CD4-positive, alpha-beta memory T cell (primary cell): ENCODE data around the gene USP17L12. TPM values are rescaled to one million over a fixed set of nuclear protein-coding genes. Genes with fewer than 3 reads are reported as not detected.
"Not testable (repeated sequence)": the region's sequence is repeated elsewhere in the genome, so short reads cannot be mapped to it uniquely, and the experiment has no call there.

Experiments used
- CTCF ChIA-PET: fragments of 350-600 bp; sonication (Branson Sonifier 250); formaldehyde crosslinking; loops from one replicate; lab custom pipeline; 2021; ENCODE audit warnings: inconsistent platforms; ENCODE audit not compliant: partially characterized antibody; lab: Charles Lee
- POLR2A ChIA-PET: fragments of 350-600 bp; sonication (Branson Sonifier 250); formaldehyde crosslinking; loops from one replicate; lab custom pipeline; 2021; ENCODE audit not compliant: partially characterized antibody; lab: Charles Lee
- DNase-seq, 5 donors: peaks; one replicate each; pipeline versions ENCODE4 v3.0.0 to v3.0.0-alpha.2; 2020 to 2022; ENCODE audit warnings: mixed read lengths in 1 of 5
- H3K27ac ChIP-seq: one replicate; pipeline ENCODE4 v1.7.0; 2013; ENCODE audit warnings: low read depth, low read length
- H3K27me3 ChIP-seq: 2 replicates; pipeline ENCODE4 v1.7.0; 2013; ENCODE audit warnings: mild to moderate bottlenecking, low read length, moderate library complexity; ENCODE audit not compliant: insufficient read depth
- H3K36me3 ChIP-seq: 2 replicates; pipeline ENCODE4 v1.7.0; 2013; ENCODE audit warnings: mild to moderate bottlenecking, low read length, moderate library complexity; ENCODE audit not compliant: insufficient read depth
- H3K4me1 ChIP-seq: 2 replicates; pipeline ENCODE4 v1.7.0; 2013; ENCODE audit warnings: mild to moderate bottlenecking, low read length, moderate library complexity; ENCODE audit not compliant: insufficient read depth
- H3K4me3 ChIP-seq, 2 donors: one replicate each; pipeline ENCODE4 v1.7.0; 2013; ENCODE audit warnings: low read length in 2 of 2, mild to moderate bottlenecking in 1 of 2
- H3K9me3 ChIP-seq, 2 donors: one replicate each; pipeline ENCODE4 v1.7.0; 2013; ENCODE audit warnings: low read length in 2 of 2, control low read depth in 1 of 2; ENCODE audit not compliant: control insufficient read depth in 1 of 2
- H3K27ac Mint-ChIP-seq, 7 donors: one replicate each; pipeline ENCODE4 v1.8.0; 2020 to 2021; ENCODE audit warnings: mixed read lengths in 7 of 7, mild to moderate bottlenecking in 6 of 7, inconsistent platforms in 3 of 7, moderate library complexity in 3 of 7
- H3K27me3 Mint-ChIP-seq, 2 donors: one replicate each; pipeline ENCODE4 v1.8.0; 2020 to 2021; ENCODE audit warnings: mixed read lengths in 2 of 2
- H3K36me3 Mint-ChIP-seq, 2 donors: one replicate each; pipeline ENCODE4 v1.8.0; 2020 to 2021; ENCODE audit warnings: mixed read lengths in 2 of 2, inconsistent platforms in 1 of 2, mild to moderate bottlenecking in 1 of 2
- H3K4me1 Mint-ChIP-seq, 4 donors: one replicate each; pipeline ENCODE4 v1.8.0; 2020 to 2021; ENCODE audit warnings: mixed read lengths in 4 of 4, mild to moderate bottlenecking in 1 of 4
- H3K4me3 Mint-ChIP-seq, 8 donors: one replicate each; pipeline ENCODE4 v1.8.0; 2020 to 2021; ENCODE audit warnings: mixed read lengths in 8 of 8, mild to moderate bottlenecking in 7 of 8, moderate library complexity in 6 of 8, inconsistent platforms in 3 of 8
- H3K9me3 Mint-ChIP-seq, 8 donors: one replicate each; pipeline ENCODE4 v1.8.0; 2020 to 2021; ENCODE audit warnings: mixed read lengths in 8 of 8, mild to moderate bottlenecking in 5 of 8, inconsistent platforms in 3 of 8, moderate library complexity in 1 of 8
- intact Hi-C: fragments of 100-400 bp; cut with micrococcal nuclease; formaldehyde crosslinking; loops from one replicate; pipeline ENCODE4 v1.15.1; 2023
- polyA plus RNA-seq, 2 donors: library from polyadenylated mRNA; unstranded; fragments of 300-500 nt; fragmentation: Illumina TruSeq; gene quantifications; one replicate each; pipeline ENCODE4 v1.2.3, GENCODE V29; 2021
- total RNA-seq, 2 experiments: library from RNA; stranded (reverse); gene quantifications; one replicate each; pipeline ENCODE4 v1.2.3, GENCODE V29; 2021

Gene USP17L12, protein sequence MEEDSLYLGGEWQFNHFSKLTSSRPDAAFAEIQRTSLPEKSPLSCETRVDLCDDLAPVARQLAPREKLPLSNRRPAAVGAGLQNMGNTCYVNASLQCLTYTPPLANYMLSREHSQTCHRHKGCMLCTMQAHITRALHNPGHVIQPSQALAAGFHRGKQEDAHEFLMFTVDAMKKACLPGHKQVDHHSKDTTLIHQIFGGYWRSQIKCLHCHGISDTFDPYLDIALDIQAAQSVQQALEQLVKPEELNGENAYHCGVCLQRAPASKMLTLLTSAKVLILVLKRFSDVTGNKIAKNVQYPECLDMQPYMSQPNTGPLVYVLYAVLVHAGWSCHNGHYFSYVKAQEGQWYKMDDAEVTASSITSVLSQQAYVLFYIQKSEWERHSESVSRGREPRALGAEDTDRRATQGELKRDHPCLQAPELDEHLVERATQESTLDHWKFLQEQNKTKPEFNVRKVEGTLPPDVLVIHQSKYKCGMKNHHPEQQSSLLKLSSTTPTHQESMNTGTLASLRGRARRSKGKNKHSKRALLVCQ
- total RNA-seq (not detected), polyA plus RNA-seq (not detected)

DNA sequence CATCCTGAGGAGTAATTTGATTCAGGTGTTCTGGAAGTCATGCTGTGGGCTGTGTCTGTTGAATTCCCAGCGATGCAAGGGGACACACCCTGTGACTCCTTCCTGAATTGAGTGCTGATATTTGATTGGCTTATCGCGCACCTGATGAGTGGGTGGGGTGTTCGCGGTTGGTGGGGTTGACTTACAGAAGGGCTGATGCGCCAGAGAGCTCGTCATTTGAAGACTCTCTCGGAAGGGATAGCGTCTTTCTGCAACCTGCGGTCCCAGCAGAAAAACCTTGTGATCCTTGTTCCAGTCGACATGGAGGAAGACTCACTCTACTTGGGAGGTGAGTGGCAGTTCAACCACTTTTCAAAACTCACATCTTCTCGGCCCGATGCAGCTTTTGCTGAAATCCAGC lies at the start of gene USP17L12:
Gene USP17L12, plus strand, starts transcription at position 301 of the 400 bp plus-strand sequence. Its CDS starts 0 bp downstream, at position 301.
- H3K36me3 Mint-ChIP-seq, H3K36me3 ChIP-seq, POLR2A ChIA-PET, H3K4me3 ChIP-seq, H3K4me1 ChIP-seq, H3K4me3 Mint-ChIP-seq, H3K27ac ChIP-seq, CTCF ChIA-PET, H3K27me3 ChIP-seq, H3K4me1 Mint-ChIP-seq, intact Hi-C loops, H3K9me3 Mint-ChIP-seq, H3K27me3 Mint-ChIP-seq, H3K9me3 ChIP-seq, H3K27ac Mint-ChIP-seq, DNase-seq: not testable (repeated sequence)

DNA sequence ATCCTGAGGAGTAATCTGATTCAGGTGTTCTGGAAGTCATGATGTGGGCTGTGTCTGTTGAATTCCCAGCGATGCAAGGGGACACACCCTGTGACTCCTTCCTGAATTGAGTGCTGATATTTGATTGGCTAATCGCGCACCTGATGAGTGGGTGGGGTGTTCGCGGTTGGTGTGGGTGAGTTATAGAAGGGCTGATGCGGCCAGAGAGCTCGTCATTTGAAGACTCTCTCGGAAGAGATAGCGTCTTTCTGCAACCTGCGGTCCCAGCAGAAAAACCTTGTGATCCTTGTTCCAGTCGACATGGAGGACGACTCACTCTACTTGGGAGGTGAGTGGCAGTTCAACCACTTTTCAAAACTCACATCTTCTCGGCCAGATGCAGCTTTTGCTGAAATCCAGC lies 9.6 kb upstream of the USP17L12 start, which contains the start of gene USP17L10:
Gene USP17L10, plus strand, starts transcription at position 301 of the 400 bp plus-strand sequence. Its CDS starts 0 bp downstream, at position 301.
- H3K27ac ChIP-seq, H3K4me1 ChIP-seq, H3K4me1 Mint-ChIP-seq, H3K9me3 Mint-ChIP-seq, CTCF ChIA-PET, H3K36me3 Mint-ChIP-seq, H3K27ac Mint-ChIP-seq, DNase-seq, intact Hi-C loops, H3K27me3 ChIP-seq, H3K9me3 ChIP-seq, H3K4me3 Mint-ChIP-seq, H3K36me3 ChIP-seq, POLR2A ChIA-PET, H3K27me3 Mint-ChIP-seq, H3K4me3 ChIP-seq: not testable (repeated sequence)

- intact Hi-C loops, H3K27ac Mint-ChIP-seq, H3K36me3 Mint-ChIP-seq, H3K9me3 Mint-ChIP-seq, H3K9me3 ChIP-seq, H3K4me3 ChIP-seq, H3K4me1 ChIP-seq, H3K36me3 ChIP-seq, H3K4me3 Mint-ChIP-seq, H3K27ac ChIP-seq, H3K27me3 ChIP-seq, H3K4me1 Mint-ChIP-seq, DNase-seq, POLR2A ChIA-PET, H3K27me3 Mint-ChIP-seq, CTCF ChIA-PET: not testable (repeated sequence)
These were observed 5.3 kb upstream of the USP17L12 start for GRCh38 chr4:9214701-9215100.

DNA sequence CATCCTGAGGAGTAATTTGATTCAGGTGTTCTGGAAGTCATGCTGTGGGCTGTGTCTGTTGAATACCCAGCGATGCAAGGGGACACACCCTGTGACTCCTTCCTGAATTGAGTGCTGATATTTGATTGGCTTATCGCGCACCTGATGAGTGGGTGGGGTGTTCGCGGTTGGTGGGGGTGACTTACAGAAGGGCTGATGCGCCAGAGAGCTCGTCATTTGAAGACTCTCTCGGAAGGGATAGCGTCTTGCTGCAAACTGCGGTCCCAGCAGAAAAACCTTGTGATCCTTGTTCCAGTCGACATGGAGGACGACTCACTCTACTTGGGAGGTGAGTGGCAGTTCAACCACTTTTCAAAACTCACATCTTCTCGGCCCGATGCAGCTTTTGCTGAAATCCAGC lies 4.8 kb upstream of the USP17L12 start, which contains the start of gene USP17L11:
Gene USP17L11, plus strand, starts transcription at position 301 of the 400 bp plus-strand sequence. Its CDS starts 0 bp downstream, at position 301.
- H3K36me3 Mint-ChIP-seq, H3K36me3 ChIP-seq, H3K4me1 ChIP-seq, H3K4me1 Mint-ChIP-seq, DNase-seq, H3K27me3 ChIP-seq, H3K9me3 ChIP-seq, H3K27ac ChIP-seq, H3K4me3 Mint-ChIP-seq, CTCF ChIA-PET, intact Hi-C loops, H3K9me3 Mint-ChIP-seq, H3K27me3 Mint-ChIP-seq, H3K4me3 ChIP-seq, POLR2A ChIA-PET, H3K27ac Mint-ChIP-seq: not testable (repeated sequence)

DNA sequence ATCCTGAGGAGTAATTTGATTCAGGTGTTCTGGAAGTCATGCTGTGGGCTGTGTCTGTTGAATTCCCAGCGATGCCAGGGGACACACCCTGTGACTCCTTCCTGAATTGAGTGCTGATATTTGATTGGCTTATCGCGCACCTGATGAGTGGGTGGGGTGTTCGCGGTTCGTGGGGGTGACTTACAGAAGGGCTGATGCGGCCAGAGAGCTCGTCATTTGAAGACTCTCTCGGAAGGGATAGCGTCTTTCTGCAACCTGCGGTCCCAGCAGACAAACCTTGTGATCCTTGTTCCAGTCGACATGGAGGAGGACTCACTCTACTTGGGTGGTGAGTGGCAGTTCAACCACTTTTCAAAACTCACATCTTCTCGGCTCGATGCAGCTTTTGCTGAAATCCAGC lies 4.6 kb downstream of the USP17L12 start, which contains the start of gene USP17L13:
Gene USP17L13, plus strand, starts transcription at position 301 of the 400 bp plus-strand sequence. Its CDS starts 0 bp downstream, at position 301.
- H3K27ac Mint-ChIP-seq, POLR2A ChIA-PET, H3K4me3 Mint-ChIP-seq, H3K36me3 ChIP-seq, intact Hi-C loops, H3K27me3 ChIP-seq, H3K27ac ChIP-seq, H3K4me1 Mint-ChIP-seq, DNase-seq, H3K9me3 ChIP-seq, H3K4me3 ChIP-seq, H3K9me3 Mint-ChIP-seq, H3K4me1 ChIP-seq, H3K27me3 Mint-ChIP-seq, CTCF ChIA-PET, H3K36me3 Mint-ChIP-seq: not testable (repeated sequence)

GRCh38 chr4:9230249-9230648 lies 10.3 kb downstream of the USP17L12 start:
- H3K27ac ChIP-seq, H3K9me3 ChIP-seq, H3K27me3 ChIP-seq, H3K27me3 Mint-ChIP-seq, POLR2A ChIA-PET, H3K4me1 ChIP-seq, H3K4me1 Mint-ChIP-seq, H3K36me3 Mint-ChIP-seq, H3K4me3 ChIP-seq, H3K27ac Mint-ChIP-seq, H3K4me3 Mint-ChIP-seq, intact Hi-C loops, CTCF ChIA-PET, H3K36me3 ChIP-seq, H3K9me3 Mint-ChIP-seq: not testable (repeated sequence)
- peak in 1 of 5 donors; percentile 19 for DNase-seq

DNA sequence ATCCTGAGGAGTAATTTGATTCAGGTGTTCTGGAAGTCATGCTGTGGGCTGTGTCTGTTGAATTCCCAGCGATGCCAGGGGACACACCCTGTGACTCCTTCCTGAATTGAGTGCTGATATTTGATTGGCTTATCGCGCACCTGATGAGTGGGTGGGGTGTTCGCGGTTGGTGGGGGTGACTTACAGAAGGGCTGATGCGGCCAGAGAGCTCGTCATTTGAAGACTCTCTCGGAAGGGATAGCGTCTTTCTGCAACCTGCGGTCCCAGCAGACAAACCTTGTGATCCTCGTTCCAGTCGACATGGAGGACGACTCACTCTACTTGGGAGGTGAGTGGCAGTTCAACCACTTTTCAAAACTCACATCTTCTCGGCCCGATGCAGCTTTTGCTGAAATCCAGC lies 14.1 kb downstream of the USP17L12 start, which contains the start of gene USP17L15:
Gene USP17L15, plus strand, starts transcription at position 301 of the 400 bp plus-strand sequence. Its CDS starts 0 bp downstream, at position 301.
- CTCF ChIA-PET, H3K4me3 Mint-ChIP-seq, DNase-seq, H3K36me3 Mint-ChIP-seq, intact Hi-C loops, H3K4me1 Mint-ChIP-seq, POLR2A ChIA-PET, H3K4me1 ChIP-seq, H3K36me3 ChIP-seq, H3K27ac ChIP-seq, H3K9me3 Mint-ChIP-seq, H3K27me3 Mint-ChIP-seq, H3K27ac Mint-ChIP-seq, H3K27me3 ChIP-seq, H3K9me3 ChIP-seq, H3K4me3 ChIP-seq: not testable (repeated sequence)
